GM19397 (cell line): Measurements from ENCODE around the gene INPP4B.

Source experiments
- ATAC-seq: cut with Tn5 transposase; IDR thresholded peaks from one replicate; pipeline ENCODE4 v1.9.1; 2021; ENCODE audit warnings: mild to moderate bottlenecking, moderate library complexity; ENCODE audit not compliant: unreplicated experiment

Gene INPP4B

DNA sequence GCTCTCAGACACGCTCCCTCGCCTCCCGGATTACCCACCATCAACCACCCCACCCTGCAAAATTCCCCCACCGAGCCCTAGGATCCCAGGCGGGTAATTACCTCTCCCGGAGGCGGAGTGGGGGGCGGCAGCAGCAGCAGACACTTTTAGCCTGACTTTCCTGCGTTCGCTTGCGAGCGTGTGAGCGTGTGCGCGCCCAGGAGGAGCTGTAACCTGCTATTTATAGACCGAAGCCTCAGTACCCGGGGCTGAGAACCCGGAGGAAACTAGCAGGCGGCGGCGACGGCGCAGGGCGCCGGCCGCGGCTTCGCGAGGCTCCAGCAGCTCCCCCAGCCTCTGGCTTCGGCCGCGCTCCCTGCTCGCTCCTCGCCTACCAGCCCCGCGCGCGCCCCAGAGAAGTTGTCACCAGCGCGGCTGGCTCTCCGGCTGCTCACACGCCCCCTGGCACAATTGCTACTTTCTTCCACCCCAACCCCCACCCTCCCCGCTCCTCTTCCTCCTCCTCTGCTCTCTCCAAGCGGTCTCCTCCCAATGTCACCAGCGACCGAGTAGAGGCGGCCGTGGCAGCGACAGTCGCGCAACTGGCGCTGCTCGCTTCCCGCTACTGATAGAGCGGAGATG lies at the start of gene INPP4B:
INPP4B (minus strand) TSS at position 194 of the 621 bp plus-strand sequence.
- no peak for ATAC-seq

DNA sequence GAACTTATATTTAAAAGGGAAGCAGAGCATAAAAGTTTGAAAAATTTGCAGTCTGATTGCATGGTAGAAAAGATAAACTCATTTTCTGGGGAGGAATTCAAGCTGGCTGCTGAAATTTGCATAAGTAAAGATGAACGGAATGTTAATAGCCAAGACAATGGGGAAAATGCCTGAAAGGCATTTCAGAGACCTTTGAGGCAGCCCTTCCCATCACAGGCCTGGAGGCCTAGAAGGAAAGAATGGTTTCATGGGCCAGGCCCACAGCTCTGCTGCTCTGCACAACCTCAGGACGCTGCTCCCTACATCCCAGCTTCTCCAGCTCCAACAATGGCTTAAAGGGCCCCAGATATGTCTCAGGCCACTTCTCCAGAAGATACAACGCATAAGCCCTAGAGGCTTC lies 46.9 kb upstream of the INPP4B start:
- no peak for ATAC-seq

- no peak for ATAC-seq
These were observed 40.5 kb upstream of the INPP4B start for GRCh38 chr4:142886566-142886965.

GRCh38 chr4:142883040-142883832 lies 37.1 kb upstream of the INPP4B start:
- no peak for ATAC-seq

GRCh38 chr4:142882159-142882558 lies 36.1 kb upstream of the INPP4B start:
- ATAC-seq, result no peak

DNA sequence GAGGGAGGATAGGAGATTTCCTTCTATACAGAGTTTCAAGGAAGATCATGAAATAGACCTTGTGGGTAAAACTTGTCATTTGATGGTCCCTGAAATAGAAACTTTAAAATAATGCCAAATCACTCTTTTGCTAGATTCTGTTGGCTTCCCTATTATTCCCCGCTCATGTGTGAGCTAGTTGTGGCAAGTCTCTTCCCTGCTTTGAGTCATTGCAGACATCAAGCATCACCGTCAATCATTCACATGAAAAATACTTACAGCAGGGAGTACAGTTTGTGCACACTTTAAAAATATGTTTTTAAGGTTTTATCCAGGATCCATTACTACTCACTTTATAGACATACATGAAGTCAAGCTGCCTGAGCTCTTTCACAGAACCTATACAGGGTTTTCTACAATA lies 35.2 kb upstream of the INPP4B start:
- no peak for ATAC-seq

DNA sequence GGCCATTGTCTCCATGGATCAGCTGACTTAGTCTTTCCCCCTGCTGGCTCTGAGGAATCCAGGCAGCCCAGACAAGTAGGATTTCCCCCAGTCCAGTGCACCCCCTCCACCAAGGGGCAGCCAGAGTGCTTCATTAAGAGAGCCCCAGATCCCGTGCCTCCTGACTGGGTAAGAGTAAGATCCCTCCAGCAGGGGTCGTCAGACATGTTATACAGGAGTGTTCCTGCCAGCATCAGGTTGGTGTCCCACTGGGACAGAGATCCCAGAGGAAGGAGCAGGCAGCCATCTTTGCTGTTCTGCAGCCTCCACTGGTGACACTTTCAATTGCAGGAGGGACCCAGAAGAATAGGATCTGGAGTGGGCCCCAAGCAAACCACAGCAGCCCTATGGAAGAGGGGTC lies 29.0 kb upstream of the INPP4B start:
- no peak for ATAC-seq

DNA sequence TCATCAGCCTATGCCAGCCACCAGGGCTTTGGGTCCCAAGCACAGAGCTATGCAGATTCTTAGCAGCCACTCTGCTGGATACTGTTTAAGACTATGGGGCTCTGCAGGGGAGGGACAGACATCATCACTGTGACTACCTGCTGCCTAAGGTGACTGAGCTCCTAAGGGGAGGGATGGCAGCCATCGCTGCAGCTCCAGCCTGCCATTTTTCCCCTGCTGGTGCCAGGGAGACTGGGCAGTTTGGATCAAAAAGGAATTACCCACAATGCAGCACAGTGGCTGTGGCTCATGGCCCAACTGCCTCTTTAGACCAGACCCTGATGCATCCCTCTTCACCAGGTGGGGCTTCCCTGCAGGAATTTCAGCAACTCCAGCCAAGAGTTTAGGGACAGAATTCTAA lies 28.6 kb upstream of the INPP4B start:
- ATAC-seq, result no peak

GRCh38 chr4:142866685-142867084 lies 20.6 kb upstream of the INPP4B start:
- ATAC-seq, result no peak

DNA sequence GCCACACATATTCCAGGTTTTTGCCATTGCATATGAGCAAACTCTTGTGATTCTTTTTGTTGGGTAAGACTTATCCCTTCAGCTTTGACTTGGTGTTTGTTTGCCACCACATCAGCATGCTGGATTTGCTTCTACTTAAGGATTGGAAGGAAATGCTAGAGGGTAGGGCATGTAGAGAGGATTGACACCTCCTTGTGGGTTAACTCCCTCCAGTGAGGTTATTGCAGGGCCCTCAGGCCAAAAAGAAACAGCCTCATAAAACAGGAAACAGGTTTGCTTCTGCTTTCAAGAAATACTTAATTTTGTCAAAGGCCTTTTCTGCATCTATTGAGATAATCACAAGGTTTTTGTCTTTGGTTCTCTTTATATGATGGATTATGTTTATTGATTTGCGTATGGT lies 15.2 kb upstream of the INPP4B start:
- ATAC-seq, result no peak

DNA sequence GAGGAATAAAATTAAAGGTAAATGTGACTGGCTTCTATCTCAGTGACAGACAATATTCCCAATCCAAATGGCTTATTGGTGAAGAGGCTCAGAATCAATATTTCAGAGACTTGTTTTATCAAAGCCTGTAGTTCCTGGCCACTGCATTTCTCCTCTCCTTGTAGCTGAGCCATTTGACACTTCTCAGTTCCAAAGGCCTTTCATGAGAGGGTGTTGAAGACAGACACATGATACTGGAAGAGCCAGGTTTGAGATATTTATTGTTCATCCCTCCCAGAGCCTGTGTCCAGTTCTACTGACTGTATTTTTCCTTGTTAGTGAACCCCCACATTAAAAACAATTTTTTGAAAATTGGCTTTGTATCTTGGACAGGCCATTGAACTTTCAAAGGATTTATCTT lies 12.9 kb upstream of the INPP4B start:
- ATAC-seq, result no peak

GRCh38 chr4:142858446-142858845 lies 12.3 kb upstream of the INPP4B start:
- ATAC-seq, result no peak

- no peak for ATAC-seq
These were observed 10.5 kb upstream of the INPP4B start for GRCh38 chr4:142856576-142856975.

- ATAC-seq, result no peak
These were observed 4.4 kb upstream of the INPP4B start for GRCh38 chr4:142850478-142850877.

DNA sequence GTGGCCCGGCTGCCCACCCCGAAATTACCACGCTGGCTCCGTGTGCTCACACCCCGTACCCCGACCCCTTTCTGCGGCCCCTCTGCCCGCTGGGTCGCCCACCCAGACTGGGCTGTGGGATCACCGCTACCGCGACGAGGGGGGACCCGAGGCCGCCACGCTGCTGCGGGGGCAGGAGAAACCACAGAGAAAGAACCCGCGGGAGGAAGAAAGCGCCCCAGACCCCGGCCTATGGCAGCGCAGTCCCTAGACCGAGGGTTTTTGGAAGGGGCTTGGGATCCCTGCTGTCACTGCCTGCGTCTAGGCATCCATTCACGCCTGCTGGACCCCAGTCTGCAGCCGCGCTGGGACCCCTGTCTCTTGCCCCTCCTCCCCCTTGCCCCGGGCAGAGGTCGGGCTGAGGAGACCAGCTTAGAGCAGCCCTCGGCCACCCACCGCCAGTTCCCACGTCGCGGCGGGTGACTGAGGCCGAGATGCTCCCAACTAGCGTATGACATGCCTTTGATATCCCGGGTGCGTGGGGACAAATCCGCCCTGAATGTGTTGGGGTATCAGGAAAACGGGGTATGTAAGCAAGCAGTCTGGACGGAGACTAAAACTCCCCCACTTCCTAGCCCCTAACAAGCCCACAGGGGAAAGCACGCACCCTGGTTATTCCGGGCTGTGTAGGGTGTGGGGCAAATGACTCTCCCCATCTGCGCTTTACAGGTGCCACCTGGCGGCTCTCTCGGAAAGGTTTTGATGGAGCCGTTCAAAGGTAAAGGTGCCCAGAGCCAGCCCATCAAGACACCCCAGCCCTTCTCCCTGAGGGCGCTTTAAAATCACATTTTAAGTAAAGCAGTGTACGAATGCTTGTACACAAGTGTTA lies 862 bp upstream of the INPP4B start:
- ATAC-seq, result peak; percentile 69

GRCh38 chr4:142845293-142846107 lies 601 bp downstream of the INPP4B start:
- ATAC-seq, result no peak

DNA sequence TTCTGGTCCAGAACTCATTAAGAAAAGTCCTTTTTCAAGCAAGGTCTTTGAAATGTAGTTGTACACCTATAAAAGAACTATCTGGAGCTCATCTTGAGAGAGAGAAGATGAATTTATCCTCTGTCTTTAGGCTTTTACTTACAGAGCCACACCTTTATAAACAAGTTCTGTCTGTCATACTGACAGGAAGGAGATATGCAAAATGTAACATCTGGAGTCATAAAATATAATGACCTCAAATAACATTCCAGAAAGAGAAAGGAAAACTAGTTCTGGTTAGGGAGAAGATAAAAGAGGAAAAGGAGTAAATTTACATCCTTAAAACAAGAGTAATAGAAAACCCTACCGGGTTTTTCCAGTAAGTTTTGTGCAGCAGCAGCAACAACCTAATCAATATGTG lies 1.3 kb downstream of the INPP4B start:
- no peak for ATAC-seq

- no peak for ATAC-seq
These were observed 5.5 kb downstream of the INPP4B start for GRCh38 chr4:142840516-142841123.

- no peak for ATAC-seq
These were observed 7.3 kb downstream of the INPP4B start for GRCh38 chr4:142838778-142839177.

GRCh38 chr4:142832022-142832421 lies 14.1 kb downstream of the INPP4B start:
- no peak for ATAC-seq
